A673 (cell line): ENCODE results near the gene PLA2G5. TPM values are rescaled to one million over a fixed set of nuclear protein-coding genes. Genes with fewer than 3 reads are reported as not detected.

Experiments used
- BruUV-seq: library from RNA; stranded (reverse); fragments of 400-500 nt; replicated peaks from 2 replicates; lab custom pipeline; 2021; lab: Mats Ljungman, UMichigan
- CTCF ChIA-PET: fragments of 300-600 bp; sonication (Branson Sonifier 250); formaldehyde crosslinking; loops from one replicate; lab custom pipeline; 2022; ENCODE audit warnings: antibody characterized with exemption; lab: Charles Lee
- POLR2A ChIA-PET: fragments of 300-600 bp; sonication (Branson Sonifier 250); formaldehyde crosslinking; loops from one replicate; lab custom pipeline; 2022; ENCODE audit warnings: antibody characterized with exemption; ENCODE audit not compliant: low non-redundant PET; lab: Charles Lee
- DNase-seq: peaks from one replicate; pipeline ENCODE4 v3.0.0-alpha.2; 2015; ENCODE audit warnings: low spot score
- H3K27ac ChIP-seq: fragments of 200-600 bp; sonication (generic); 2 replicates; pipeline ENCODE4 v1.5.1; 2016; ENCODE audit warnings: mixed run types, low read depth, mild to moderate bottlenecking, mixed read lengths, antibody characterized with exemption, low read length; ENCODE audit not compliant: poor library complexity, severe bottlenecking
- H3K27me3 ChIP-seq: fragments of 200-600 bp; sonication (generic); replicated peaks from 2 replicates; pipeline ENCODE4 v1.6.1; 2017; ENCODE audit warnings: mixed run types, low read depth, mild to moderate bottlenecking, mixed read lengths, antibody characterized with exemption, low read length; ENCODE audit not compliant: insufficient read depth, poor library complexity
- H3K36me3 ChIP-seq: fragments of 200-600 bp; sonication (generic); 2 replicates; pipeline ENCODE4 v1.6.1; 2016; ENCODE audit warnings: mixed run types, mild to moderate bottlenecking, mixed read lengths, antibody characterized with exemption, low read length; ENCODE audit not compliant: insufficient read depth, poor library complexity, severe bottlenecking
- H3K4me1 ChIP-seq: fragments of 200-600 bp; sonication (generic); 2 replicates; pipeline ENCODE4 v1.6.1; 2017; ENCODE audit warnings: mixed run types, mild to moderate bottlenecking, mixed read lengths, antibody characterized with exemption, low read length; ENCODE audit not compliant: insufficient read depth, poor library complexity, severe bottlenecking
- H3K4me3 ChIP-seq: fragments of 200-600 bp; sonication (generic); 2 replicates; pipeline ENCODE4 v1.5.1; 2016; ENCODE audit warnings: low read depth, mixed run types, mild to moderate bottlenecking, mixed read lengths, low read length; ENCODE audit not compliant: poor library complexity, severe bottlenecking
- H3K9me3 ChIP-seq: fragments of 200-600 bp; sonication (generic); 2 replicates; pipeline ENCODE4 v1.6.1; 2016; ENCODE audit warnings: mixed run types, low read depth, mild to moderate bottlenecking, mixed read lengths, antibody characterized with exemption, low read length; ENCODE audit not compliant: poor library complexity, severe bottlenecking
- EZH2 ChIP-seq: fragments of 200-600 bp; sonication (generic); IDR thresholded peaks from 2 replicates; pipeline ENCODE4 v1.6.1; 2017; ENCODE audit warnings: borderline replicate concordance, low read depth, mild to moderate bottlenecking, mixed read lengths, antibody characterized with exemption, low read length; ENCODE audit not compliant: poor library complexity, severe bottlenecking
- intact Hi-C: fragments of 100-400 bp; cut with micrococcal nuclease; formaldehyde crosslinking; loops from one replicate; pipeline ENCODE4 v1.10.0; 2022; ENCODE audit not compliant: unreplicated experiment
- total RNA-seq: library from RNA; stranded (reverse); gene quantifications from 2 replicates; pipeline ENCODE4 v1.2.3, GENCODE V29; 2021
- TF ChIP-seq, protein P1 (sequence below): fragments of 300-800, 200-600 bp; sonication (generic); conservative IDR thresholded peaks from 2 replicates; pipeline ENCODE4 v1.5.1; 2017; ENCODE audit warnings: low read depth, mild to moderate bottlenecking, antibody characterized with exemption, low read length, moderate library complexity, mixed read lengths

Gene PLA2G5
- total RNA-seq, 1 experiment from 2014 or later, result not detected

GRCh38 chr1:20031836-20032235 lies 38.2 kb upstream of the PLA2G5 start:
- no peaks in the 10 kb centered on the region for H3K36me3 ChIP-seq
- H3K4me3 ChIP-seq, result no peak overlapping the region
- ChIA-PET POLR2A (no interaction called here), CTCF (no interaction called here)
- intact Hi-C loops, result no loop called here
- peaks cover 11% of the 10 kb centered on the region for H3K27me3 ChIP-seq
- no peak for DNase-seq
- TF ChIP-seq, protein P1, sequence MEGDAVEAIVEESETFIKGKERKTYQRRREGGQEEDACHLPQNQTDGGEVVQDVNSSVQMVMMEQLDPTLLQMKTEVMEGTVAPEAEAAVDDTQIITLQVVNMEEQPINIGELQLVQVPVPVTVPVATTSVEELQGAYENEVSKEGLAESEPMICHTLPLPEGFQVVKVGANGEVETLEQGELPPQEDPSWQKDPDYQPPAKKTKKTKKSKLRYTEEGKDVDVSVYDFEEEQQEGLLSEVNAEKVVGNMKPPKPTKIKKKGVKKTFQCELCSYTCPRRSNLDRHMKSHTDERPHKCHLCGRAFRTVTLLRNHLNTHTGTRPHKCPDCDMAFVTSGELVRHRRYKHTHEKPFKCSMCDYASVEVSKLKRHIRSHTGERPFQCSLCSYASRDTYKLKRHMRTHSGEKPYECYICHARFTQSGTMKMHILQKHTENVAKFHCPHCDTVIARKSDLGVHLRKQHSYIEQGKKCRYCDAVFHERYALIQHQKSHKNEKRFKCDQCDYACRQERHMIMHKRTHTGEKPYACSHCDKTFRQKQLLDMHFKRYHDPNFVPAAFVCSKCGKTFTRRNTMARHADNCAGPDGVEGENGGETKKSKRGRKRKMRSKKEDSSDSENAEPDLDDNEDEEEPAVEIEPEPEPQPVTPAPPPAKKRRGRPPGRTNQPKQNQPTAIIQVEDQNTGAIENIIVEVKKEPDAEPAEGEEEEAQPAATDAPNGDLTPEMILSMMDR, result no peak
- no peak for TF ChIP-seq EZH2
- no peaks in the 10 kb centered on the region for H3K9me3 ChIP-seq
- H3K4me1 ChIP-seq, result no peaks in the 10 kb centered on the region
- H3K27ac ChIP-seq, result no peak overlapping the region
- BruUV-seq, result no TSS peak

GRCh38 chr1:20032425-20032824 lies 37.6 kb upstream of the PLA2G5 start:
- TF ChIP-seq, protein P1, result no peak
- no peak for TF ChIP-seq EZH2
- POLR2A ChIA-PET, result no interaction called here
- no TSS peak for BruUV-seq

DNA sequence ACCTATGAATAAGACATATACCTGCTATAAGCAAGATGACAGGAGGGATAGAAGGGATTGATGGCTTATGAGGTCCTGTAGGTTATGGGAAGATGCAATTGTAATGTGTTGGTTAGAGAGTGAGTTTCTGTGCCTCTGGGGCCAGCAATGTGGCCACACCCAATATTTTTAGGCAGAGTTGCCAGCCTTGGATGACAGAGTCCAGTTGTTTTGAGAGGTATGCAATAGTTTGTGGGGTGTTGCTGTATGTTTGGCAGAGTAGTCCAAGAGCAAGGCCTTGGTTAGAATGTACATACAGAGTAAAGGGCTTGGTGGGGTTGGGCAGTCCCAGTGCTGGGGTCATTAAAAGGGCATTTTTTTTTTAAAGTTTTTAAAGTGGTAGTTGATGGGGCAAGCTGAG lies 36.6 kb upstream of the PLA2G5 start:
- H3K36me3 ChIP-seq, result no peaks in the 10 kb centered on the region
- CTCF ChIA-PET, result no interaction called here
- no peaks in the 10 kb centered on the region for H3K4me1 ChIP-seq
- H3K27me3 ChIP-seq, result peaks cover 5% of the 10 kb centered on the region
- no peak overlapping the region for H3K4me3 ChIP-seq
- H3K9me3 ChIP-seq, result no peaks in the 10 kb centered on the region
- no peak for TF ChIP-seq EZH2
- TF ChIP-seq, protein P1, result no peak
- no peak overlapping the region for H3K27ac ChIP-seq
- intact Hi-C loops, result no loop called here
- no TSS peak for BruUV-seq
- no peak for DNase-seq
- POLR2A ChIA-PET, result no interaction called here

More at GRCh38 chr1:20032425-20032824, 37.6 kb upstream of the PLA2G5 start:
- no peak overlapping the region for H3K27ac ChIP-seq
- H3K9me3 ChIP-seq, result no peaks in the 10 kb centered on the region
- no peaks in the 10 kb centered on the region for H3K36me3 ChIP-seq
- DNase-seq, result no peak
- no peaks in the 10 kb centered on the region for H3K4me1 ChIP-seq
- intact Hi-C loops, result no loop called here
- H3K4me3 ChIP-seq, result no peak overlapping the region
- CTCF ChIA-PET, result no interaction called here
- H3K27me3 ChIP-seq, result peaks cover 11% of the 10 kb centered on the region
